Loucy (cell line): ENCODE measurements around the gene SPATA24.

Experiments used
- H2AFZ ChIP-seq: fragments of 200-600 bp; sonication (generic); 2 replicates; pipeline ENCODE4 v1.6.0; 2016; ENCODE audit warnings: antibody characterized with exemption, mild to moderate bottlenecking, low read length, moderate library complexity
- H3F3A ChIP-seq: fragments of 200-600 bp; 2 replicates; pipeline ENCODE4 v1.6.0; 2016; ENCODE audit warnings: antibody characterized with exemption, low read depth, mild to moderate bottlenecking
- H3K27me3 ChIP-seq: fragments of 200-600 bp; sonication (generic); 2 replicates; pipeline ENCODE4 v1.6.1; 2014; ENCODE audit warnings: low read length, mild to moderate bottlenecking; ENCODE audit not compliant: insufficient read depth, poor library complexity, severe bottlenecking
- H3K36me3 ChIP-seq: fragments of 200-600 bp; sonication (generic); 2 replicates; pipeline ENCODE4 v1.6.1; 2016; ENCODE audit warnings: low read length; ENCODE audit not compliant: insufficient read depth
- H3K4me1 ChIP-seq: fragments of 200-600 bp; sonication (generic); 2 replicates; pipeline ENCODE4 v1.5.1; 2014; ENCODE audit warnings: low read length, mild to moderate bottlenecking; ENCODE audit not compliant: insufficient read depth, poor library complexity, severe bottlenecking
- H3K4me2 ChIP-seq: fragments of 200-600 bp; sonication (generic); 2 replicates; pipeline ENCODE4 v1.6.0; 2014; ENCODE audit warnings: antibody characterized with exemption, low read length, low read depth, mild to moderate bottlenecking; ENCODE audit not compliant: poor library complexity, severe bottlenecking
- H3K4me3 ChIP-seq: fragments of 200-600 bp; sonication (generic); 2 replicates; pipeline ENCODE4 v1.5.1; 2014; ENCODE audit warnings: low read length, mild to moderate bottlenecking, mixed read lengths; ENCODE audit not compliant: poor library complexity, severe bottlenecking
- H3K79me2 ChIP-seq: fragments of 200-600 bp; sonication (generic); 2 replicates; pipeline ENCODE4 v1.6.1; 2014; ENCODE audit warnings: low read length; ENCODE audit not compliant: insufficient read depth
- H3K9ac ChIP-seq: fragments of 200-600 bp; sonication (generic); 2 replicates; pipeline ENCODE4 v1.6.0; 2014; ENCODE audit warnings: mild to moderate bottlenecking, low read depth, low read length, moderate library complexity; ENCODE audit not compliant: poor library complexity, severe bottlenecking
- H3K9me2 ChIP-seq: fragments of 200-600 bp; sonication (generic); replicated peaks from 2 replicates; pipeline ENCODE4 v1.6.1; 2016; ENCODE audit warnings: low read depth, low read length, mixed read lengths
- H3K9me3 ChIP-seq: fragments of 200-600 bp; sonication (generic); 2 replicates; pipeline ENCODE4 v1.6.1; 2014; ENCODE audit warnings: mild to moderate bottlenecking, antibody characterized with exemption, low read length, low read depth; ENCODE audit not compliant: insufficient read depth
- H4K20me1 ChIP-seq: fragments of 200-600 bp; sonication (generic); 2 replicates; pipeline ENCODE4 v1.6.0; 2014; ENCODE audit warnings: antibody characterized with exemption, low read length, mild to moderate bottlenecking; ENCODE audit not compliant: insufficient read depth, poor library complexity, severe bottlenecking
- EZH2phosphoT487 ChIP-seq: fragments of 200-600 bp; IDR thresholded peaks from 2 replicates; pipeline ENCODE4 v1.6.1; 2018; ENCODE audit warnings: antibody characterized with exemption, mild to moderate bottlenecking, moderate library complexity, borderline replicate concordance
- TF ChIP-seq, protein P1 (sequence below): fragments of 200-600 bp; sonication (generic); conservative IDR thresholded peaks from 2 replicates; pipeline ENCODE4 v1.5.1; 2014; ENCODE audit warnings: mild to moderate bottlenecking, antibody characterized with exemption, low read length

SPATA24 gene

GRCh38 chr5:139377226-139377625 is 26.7 kb downstream of the SPATA24 start:
- H3K4me3 ChIP-seq: no peak overlapping the region
- H3K4me2 ChIP-seq: no peak overlapping the region
- H3K9ac ChIP-seq: no peak overlapping the region
- H3F3A ChIP-seq: no peaks in the 10 kb centered on the region
- H3K79me2 ChIP-seq: no peaks in the 10 kb centered on the region
- H3K27me3 ChIP-seq: no peaks in the 10 kb centered on the region
- TF ChIP-seq, protein P1, sequence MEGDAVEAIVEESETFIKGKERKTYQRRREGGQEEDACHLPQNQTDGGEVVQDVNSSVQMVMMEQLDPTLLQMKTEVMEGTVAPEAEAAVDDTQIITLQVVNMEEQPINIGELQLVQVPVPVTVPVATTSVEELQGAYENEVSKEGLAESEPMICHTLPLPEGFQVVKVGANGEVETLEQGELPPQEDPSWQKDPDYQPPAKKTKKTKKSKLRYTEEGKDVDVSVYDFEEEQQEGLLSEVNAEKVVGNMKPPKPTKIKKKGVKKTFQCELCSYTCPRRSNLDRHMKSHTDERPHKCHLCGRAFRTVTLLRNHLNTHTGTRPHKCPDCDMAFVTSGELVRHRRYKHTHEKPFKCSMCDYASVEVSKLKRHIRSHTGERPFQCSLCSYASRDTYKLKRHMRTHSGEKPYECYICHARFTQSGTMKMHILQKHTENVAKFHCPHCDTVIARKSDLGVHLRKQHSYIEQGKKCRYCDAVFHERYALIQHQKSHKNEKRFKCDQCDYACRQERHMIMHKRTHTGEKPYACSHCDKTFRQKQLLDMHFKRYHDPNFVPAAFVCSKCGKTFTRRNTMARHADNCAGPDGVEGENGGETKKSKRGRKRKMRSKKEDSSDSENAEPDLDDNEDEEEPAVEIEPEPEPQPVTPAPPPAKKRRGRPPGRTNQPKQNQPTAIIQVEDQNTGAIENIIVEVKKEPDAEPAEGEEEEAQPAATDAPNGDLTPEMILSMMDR: no peak
- no peak for TF ChIP-seq EZH2phosphoT487
- no peaks in the 10 kb centered on the region for H3K9me3 ChIP-seq
- no peaks in the 10 kb centered on the region for H3K36me3 ChIP-seq
- no peaks in the 10 kb centered on the region for H4K20me1 ChIP-seq
- H2AFZ ChIP-seq: no peak overlapping the region
- no peaks in the 10 kb centered on the region for H3K9me2 ChIP-seq
- peaks cover 9% of the 10 kb centered on the region for H3K4me1 ChIP-seq

- no peaks in the 10 kb centered on the region for H3K79me2 ChIP-seq
- TF ChIP-seq, protein P1: no peak
- no peak overlapping the region for H3K9ac ChIP-seq
- no peak overlapping the region for H3K4me2 ChIP-seq
- peaks cover 6% of the 10 kb centered on the region; the same call in 1 of the 2 replicates for H3K36me3 ChIP-seq
- H3K9me3 ChIP-seq: no peaks in the 10 kb centered on the region
- H3K9me2 ChIP-seq: no peaks in the 10 kb centered on the region
- no peaks in the 10 kb centered on the region for H3F3A ChIP-seq
- H3K4me3 ChIP-seq: no peak overlapping the region
- H2AFZ ChIP-seq: no peak overlapping the region
- no peaks in the 10 kb centered on the region for H4K20me1 ChIP-seq
- H3K4me1 ChIP-seq: peaks cover 7% of the 10 kb centered on the region
- no peaks in the 10 kb centered on the region for H3K27me3 ChIP-seq
Observed at GRCh38 chr5:139376364-139376763, 27.5 kb downstream of the SPATA24 start.

DNA sequence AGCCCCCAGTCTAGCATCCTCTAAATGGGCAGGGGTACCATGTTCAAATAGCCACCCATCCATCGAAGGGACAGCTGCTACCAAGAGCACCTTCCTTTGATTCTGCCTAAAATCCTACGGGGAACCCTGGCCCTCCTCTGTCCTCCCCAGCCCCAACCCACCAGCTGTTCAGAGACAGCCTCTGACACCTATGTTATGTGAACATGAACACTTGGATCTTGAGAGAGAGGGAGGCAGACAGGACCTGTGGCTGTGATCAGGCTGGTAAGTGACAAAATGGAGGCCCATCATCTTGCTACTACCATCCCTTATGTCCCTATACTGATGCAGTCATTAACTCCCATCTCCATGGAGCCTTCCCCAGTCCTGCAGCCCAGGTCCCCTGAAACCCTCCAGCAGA is 29.0 kb downstream of the SPATA24 start:
- Histone ChIP-seq H3K27me3 (no peaks in the 10 kb centered on the region), H3K36me3 (peaks cover 9% of the 10 kb centered on the region; the same call in 1 of the 2 replicates), H4K20me1 (no peaks in the 10 kb centered on the region), H3K4me1 (peaks cover 7% of the 10 kb centered on the region), H2AFZ (no peak overlapping the region), H3K9ac (no peak overlapping the region), H3K9me2 (no peaks in the 10 kb centered on the region), H3F3A (no peaks in the 10 kb centered on the region), H3K9me3 (no peaks in the 10 kb centered on the region), H3K79me2 (no peaks in the 10 kb centered on the region), H3K4me3 (no peak overlapping the region), H3K4me2 (no peak overlapping the region)
- TF ChIP-seq EZH2phosphoT487: no peak
- TF ChIP-seq, protein P1: no peak
